ENCODE results near the gene NR4A3. TPM values are rescaled to one million over a fixed set of nuclear protein-coding genes. Genes with fewer than 3 reads are reported as not detected.

The NR4A3 gene
- total and polyA plus RNA-seq, 10 of the 15 experiments (the other 5 are each of a cell fraction or from before 2014, with no cell fraction given), result 0.04 to 2.1 (median 0.64) TPM; not detected in 1

DNA sequence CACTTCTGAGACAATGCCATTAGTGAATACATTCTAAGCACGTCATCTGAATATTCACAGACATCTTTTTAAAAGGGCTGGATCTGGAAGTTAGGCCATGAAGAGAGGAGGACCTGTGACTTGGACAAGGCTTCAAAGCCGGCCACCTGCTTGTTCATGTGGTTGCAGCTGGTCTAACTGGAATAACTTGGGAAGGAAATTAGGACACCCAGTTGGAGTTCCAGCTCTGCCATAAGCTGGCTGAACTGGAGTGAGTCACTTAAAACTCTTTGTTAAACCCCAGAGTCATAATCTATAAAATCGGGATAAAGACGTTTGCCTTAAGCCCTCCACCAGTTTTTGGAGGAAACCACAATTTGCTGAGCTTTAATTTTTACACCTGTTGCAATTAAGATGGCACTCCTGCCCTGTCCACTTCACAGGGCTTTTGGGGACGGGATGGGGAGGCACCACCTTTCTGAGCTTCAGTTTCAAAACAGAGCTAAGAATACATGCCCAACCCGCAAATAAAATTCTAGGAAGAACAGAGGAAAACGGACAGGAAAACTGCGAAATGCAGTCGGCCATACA is 84.2 kb downstream of the NR4A3 start:
- FAIRE-seq (peak; percentile 7), DNase-seq (ENCODE audit: low read depth, low spot score) (no peak), ATAC-seq (no peak; the same call in 2 of the 3 replicates)
- POLR2A ChIA-PET, result interaction anchor here (1.2 kb wide), 1 partner anchor 78 kb away, joined by 10 read pairs; no protein-coding TSS in a partner anchor
- in situ Hi-C loops (cut with MboI), result no loop called here
- RAD21 ChIA-PET (ENCODE audit: unreplicated experiment), result interaction anchor here (0.9 to 2.4 kb wide), 3 partner anchors 10 to 83 kb away, joined by 3 to 8 read pairs (median 3); no protein-coding TSS in a partner anchor
- SMC1A ChIA-PET (ENCODE audit: uncharacterized antibody, unreplicated experiment), result interaction anchor here (1.0 to 2.9 kb wide), 5 partner anchors 12 to 674 kb away, joined by 3 to 9 read pairs (median 3); no protein-coding TSS in a partner anchor
- Histone ChIP-seq H3K4me3 (peak overlapping the region; percentile 91), H3K27me3 (replicated peaks in 1 of 2; ENCODE audit: control insufficient read depth in 2 of 2, insufficient read depth in 2 of 2, low read length in 1 of 2) (no peaks in the 10 kb centered on the region), H3K9ac (ENCODE audit: control insufficient read depth, insufficient read depth, low read length) (peak overlapping the region; percentile 35; the same call in 1 of the 2 replicates), H3K4me2 (ENCODE audit: control insufficient read depth, insufficient read depth) (peak overlapping the region; percentile 82), H3K36me3 (ENCODE audit: control insufficient read depth in 2 of 2, insufficient read depth in 2 of 2, low read length in 1 of 2) (no peaks in the 10 kb centered on the region), H3K79me2 (ENCODE audit: control insufficient read depth, insufficient read depth, low read length) (peaks cover 17% of the 10 kb centered on the region), H3K4me1 (ENCODE audit: control insufficient read depth, insufficient read depth, low read length) (peaks cover 5% of the 10 kb centered on the region; the same call in 1 of the 2 replicates), H4K20me1 (ENCODE audit: control insufficient read depth, insufficient read depth) (no peaks in the 10 kb centered on the region), H3K27ac (ENCODE audit: control insufficient read depth, insufficient read depth) (no peak overlapping the region), H2AFZ (ENCODE audit: control insufficient read depth, low read depth, low read length) (peak overlapping the region; percentile 95), H3K9me3 (replicated peaks; ENCODE audit: control insufficient read depth, insufficient read depth, low read length) (no peaks in the 10 kb centered on the region; the same call in 2 of the 3 replicates)
- WGBS (ENCODE audit: insufficient coverage, insufficient replicate concordance, low lambda C conversion rate, missing lambda C conversion rate), result 15% methylated on average over 9 of the region's 9 CpGs
- intact Hi-C loops (cut with micrococcal nuclease; ENCODE audit: unreplicated experiment), result loop anchor here (2.0 kb wide), 2 partner anchors 37 to 81 kb away; no protein-coding TSS in a partner anchor
- BruUV-seq (replicated peaks), result TSS peak; percentile 74
- TF ChIP-seq GATAD2B (conservative IDR thresholded peaks at IDR 0.05; ENCODE audit: low read depth), result no peak
- TF ChIP-seq, protein P1, sequence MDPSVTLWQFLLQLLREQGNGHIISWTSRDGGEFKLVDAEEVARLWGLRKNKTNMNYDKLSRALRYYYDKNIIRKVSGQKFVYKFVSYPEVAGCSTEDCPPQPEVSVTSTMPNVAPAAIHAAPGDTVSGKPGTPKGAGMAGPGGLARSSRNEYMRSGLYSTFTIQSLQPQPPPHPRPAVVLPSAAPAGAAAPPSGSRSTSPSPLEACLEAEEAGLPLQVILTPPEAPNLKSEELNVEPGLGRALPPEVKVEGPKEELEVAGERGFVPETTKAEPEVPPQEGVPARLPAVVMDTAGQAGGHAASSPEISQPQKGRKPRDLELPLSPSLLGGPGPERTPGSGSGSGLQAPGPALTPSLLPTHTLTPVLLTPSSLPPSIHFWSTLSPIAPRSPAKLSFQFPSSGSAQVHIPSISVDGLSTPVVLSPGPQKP (IDR thresholded peaks at IDR 0.05; ENCODE audit: low read depth, low read length), result no peak
- CTCF ChIA-PET, result interaction anchor here (1.1 to 3.8 kb wide), 7 partner anchors 8 to 82 kb away, joined by 3 to 14 read pairs (median 3); no protein-coding TSS in a partner anchor

Measured in GM12878 (cell line).